DND-41 (cell line): ENCODE results near the gene RNF175.

Source experiments
- EZH2 ChIP-seq: IDR thresholded peaks from 3 replicates; pipeline ENCODE4 v1.6.1; 2012; ENCODE audit warnings: borderline replicate concordance, low read depth, mild to moderate bottlenecking, moderate library complexity, low read length, inconsistent platforms; ENCODE audit not compliant: severe bottlenecking
- TF ChIP-seq, protein P1 (sequence below): IDR thresholded peaks from 2 replicates; pipeline ENCODE4 v1.5.1; 2012; ENCODE audit warnings: borderline replicate concordance, low read length, moderate library complexity, mild to moderate bottlenecking; ENCODE audit not compliant: poor library complexity, severe bottlenecking; ENCODE audit errors: extremely low read depth

DNA sequence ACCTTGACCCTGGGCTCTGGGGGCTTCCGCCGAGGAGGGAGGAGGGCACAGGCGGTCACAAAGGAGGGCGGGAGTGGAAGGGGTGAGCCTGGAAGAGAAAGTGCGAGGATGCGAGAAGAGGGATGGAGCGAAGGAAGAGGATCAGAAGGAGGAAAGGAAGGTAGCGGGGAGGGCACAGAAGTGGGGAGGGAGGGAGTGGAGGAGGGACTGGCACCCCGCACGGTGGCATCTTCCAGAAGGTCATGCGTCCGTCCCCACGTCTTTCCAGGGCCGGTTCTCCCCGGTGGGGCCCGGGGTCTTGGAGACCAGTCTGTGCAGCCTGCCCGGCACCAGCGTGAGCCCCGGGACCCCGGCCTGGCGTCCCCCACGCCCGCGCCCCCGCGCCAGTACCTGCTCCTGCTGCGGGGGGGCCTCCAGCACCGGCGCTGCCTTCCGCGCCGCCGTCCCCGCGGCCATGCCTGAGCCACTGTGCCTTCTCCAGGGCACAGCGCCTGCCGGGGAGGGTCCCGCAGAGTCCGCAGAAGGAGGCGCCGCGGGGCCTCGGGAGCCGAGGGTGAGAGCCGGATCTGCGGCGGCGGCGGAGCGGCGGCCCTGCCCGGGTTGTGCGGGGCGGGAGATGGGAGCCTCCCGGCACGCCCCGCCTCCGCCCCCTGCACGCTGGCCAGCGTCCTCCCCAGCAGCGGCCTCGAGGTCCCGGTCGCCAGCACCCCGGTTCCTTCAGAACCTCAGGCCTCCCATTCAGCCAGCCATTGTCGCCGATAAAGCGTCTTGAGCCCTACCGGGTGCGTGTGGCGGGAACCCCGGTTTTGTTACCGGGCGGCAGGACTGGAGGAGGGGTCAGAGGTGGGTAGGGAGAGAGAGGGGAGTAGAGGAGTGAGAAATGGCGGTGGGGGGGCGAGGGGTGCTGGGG lies at the start of gene RNF175:
- TF ChIP-seq, protein P1, sequence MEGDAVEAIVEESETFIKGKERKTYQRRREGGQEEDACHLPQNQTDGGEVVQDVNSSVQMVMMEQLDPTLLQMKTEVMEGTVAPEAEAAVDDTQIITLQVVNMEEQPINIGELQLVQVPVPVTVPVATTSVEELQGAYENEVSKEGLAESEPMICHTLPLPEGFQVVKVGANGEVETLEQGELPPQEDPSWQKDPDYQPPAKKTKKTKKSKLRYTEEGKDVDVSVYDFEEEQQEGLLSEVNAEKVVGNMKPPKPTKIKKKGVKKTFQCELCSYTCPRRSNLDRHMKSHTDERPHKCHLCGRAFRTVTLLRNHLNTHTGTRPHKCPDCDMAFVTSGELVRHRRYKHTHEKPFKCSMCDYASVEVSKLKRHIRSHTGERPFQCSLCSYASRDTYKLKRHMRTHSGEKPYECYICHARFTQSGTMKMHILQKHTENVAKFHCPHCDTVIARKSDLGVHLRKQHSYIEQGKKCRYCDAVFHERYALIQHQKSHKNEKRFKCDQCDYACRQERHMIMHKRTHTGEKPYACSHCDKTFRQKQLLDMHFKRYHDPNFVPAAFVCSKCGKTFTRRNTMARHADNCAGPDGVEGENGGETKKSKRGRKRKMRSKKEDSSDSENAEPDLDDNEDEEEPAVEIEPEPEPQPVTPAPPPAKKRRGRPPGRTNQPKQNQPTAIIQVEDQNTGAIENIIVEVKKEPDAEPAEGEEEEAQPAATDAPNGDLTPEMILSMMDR, result no peak
- TF ChIP-seq EZH2, result no peak
